IMR-90 (cell line): ENCODE measurements around the gene PDLIM1. TPM values are rescaled to one million over a fixed set of nuclear protein-coding genes. Genes with fewer than 3 reads are reported as not detected.

Experiments used
- ATAC-seq: fragments of 200-7000 bp; cut with Tn5 transposase; 2 replicates; pipeline ENCODE4 v1.9.1; 2020; ENCODE audit warnings: low read depth, mild to moderate bottlenecking, moderate library complexity
- BruUV-seq: library from RNA; stranded (reverse); fragments of 400-500 nt; replicated peaks from 2 replicates; lab custom pipeline; 2021; lab: Mats Ljungman, UMichigan
- CTCF ChIA-PET: fragments of 300-600 bp; formaldehyde crosslinking; extraction: SDS; loops from one replicate; lab custom pipeline; 2021; ENCODE audit warnings: antibody characterized with exemption; lab: Yijun Ruan, JAX
- POLR2A ChIA-PET: fragments of 300-600 bp; sonication (Branson Sonifier 250); formaldehyde crosslinking; loops from one replicate; lab custom pipeline; 2022; ENCODE audit warnings: antibody characterized with exemption; ENCODE audit not compliant: unreplicated experiment; lab: Charles Lee
- DNase-seq: peaks from one replicate; pipeline ENCODE4 v3.0.0; 2013
- H2AFZ ChIP-seq: replicated peaks from 2 replicates; pipeline ENCODE3; 2013; ENCODE audit warnings: low read length, mild to moderate bottlenecking; ENCODE audit not compliant: poor library complexity
- H2AK5ac ChIP-seq: 2 replicates; pipeline ENCODE4 v1.6.1; 2013; ENCODE audit warnings: low read depth, low read length, inconsistent platforms
- H2AK9ac ChIP-seq: replicated peaks from 2 replicates; pipeline ENCODE3; 2013; ENCODE audit warnings: mild to moderate bottlenecking, low read depth, low read length, moderate library complexity; ENCODE audit not compliant: poor library complexity
- H2BK120ac ChIP-seq: 2 replicates; pipeline ENCODE4 v1.6.1; 2013; ENCODE audit warnings: low read depth, low read length, inconsistent platforms
- H2BK15ac ChIP-seq: 3 replicates; pipeline ENCODE4 v1.6.1; 2013; ENCODE audit warnings: low read depth, low read length, inconsistent platforms
- H2BK20ac ChIP-seq: 2 replicates; pipeline ENCODE4 v1.6.1; 2013; ENCODE audit warnings: low read depth, mild to moderate bottlenecking, inconsistent platforms, low read length, moderate library complexity
- H2BK5ac ChIP-seq: 2 replicates; pipeline ENCODE4 v1.6.1; 2013; ENCODE audit warnings: mild to moderate bottlenecking, low read depth, low read length, inconsistent platforms; ENCODE audit not compliant: poor library complexity, severe bottlenecking
- H3K14ac ChIP-seq: replicated peaks from 2 replicates; pipeline ENCODE4 v1.6.1; 2013; ENCODE audit warnings: low read depth, low read length, inconsistent platforms
- H3K18ac ChIP-seq: 2 replicates; pipeline ENCODE4 v1.6.1; 2013; ENCODE audit warnings: low read depth, low read length, control low read depth
- H3K23ac ChIP-seq: 2 replicates; pipeline ENCODE4 v1.6.1; 2013; ENCODE audit warnings: low read depth, low read length, inconsistent platforms
- H3K27ac ChIP-seq: 2 replicates; pipeline ENCODE4 v1.5.1; 2013; ENCODE audit warnings: mild to moderate bottlenecking, control low read depth, low read length; ENCODE audit not compliant: insufficient read depth
- H3K27me3 ChIP-seq: 2 replicates; pipeline ENCODE4 v1.6.1; 2013; ENCODE audit warnings: low read length; ENCODE audit not compliant: control insufficient read depth, insufficient read depth
- H3K36me3 ChIP-seq: 2 replicates; pipeline ENCODE4 v1.6.1; 2013; ENCODE audit warnings: low read length, mixed read lengths; ENCODE audit not compliant: control insufficient read depth, insufficient read depth
- H3K4ac ChIP-seq: 2 replicates; pipeline ENCODE4 v1.6.1; 2013; ENCODE audit warnings: low read depth, low read length, inconsistent platforms
- H3K4me1 ChIP-seq: 2 replicates; pipeline ENCODE4 v1.6.1; 2013; ENCODE audit warnings: low read length, mixed read lengths; ENCODE audit not compliant: control insufficient read depth, insufficient read depth
- H3K4me2 ChIP-seq: 2 replicates; pipeline ENCODE4 v1.6.1; 2013; ENCODE audit warnings: low read depth, mild to moderate bottlenecking, control low read depth, low read length, moderate library complexity
- H3K4me3 ChIP-seq: 2 replicates; pipeline ENCODE4 v1.5.1; 2013; ENCODE audit warnings: low read depth, mild to moderate bottlenecking, control low read depth, low read length, moderate library complexity; ENCODE audit not compliant: insufficient read depth
- H3K56ac ChIP-seq: 2 replicates; pipeline ENCODE4 v1.6.1; 2013; ENCODE audit warnings: low read length, inconsistent platforms; ENCODE audit not compliant: insufficient read depth; ENCODE audit errors: extremely low read depth
- H3K79me1 ChIP-seq, 2 experiments: 2 replicates each; pipeline ENCODE4 v1.6.1; 2013; ENCODE audit warnings: low read length in 2 of 2, inconsistent platforms in 1 of 2, low read depth in 1 of 2
- H3K9ac ChIP-seq: 2 replicates; pipeline ENCODE4 v1.6.1; 2013; ENCODE audit warnings: low read depth, low read length, control low read depth
- H3K9me1 ChIP-seq: 2 replicates; pipeline ENCODE4 v1.6.1; 2013; ENCODE audit warnings: low read length, inconsistent platforms; ENCODE audit not compliant: insufficient read depth
- H3K9me3 ChIP-seq: 2 replicates; pipeline ENCODE4 v1.6.1; 2013; ENCODE audit warnings: low read length; ENCODE audit not compliant: control insufficient read depth, insufficient read depth
- H4K20me1 ChIP-seq: 2 replicates; pipeline ENCODE4 v1.6.1; 2013; ENCODE audit warnings: low read length, inconsistent platforms; ENCODE audit not compliant: insufficient read depth
- H4K5ac ChIP-seq: 2 replicates; pipeline ENCODE4 v1.6.1; 2013; ENCODE audit warnings: mild to moderate bottlenecking, low read depth, low read length, control low read depth
- H4K8ac ChIP-seq, 2 experiments: 2 replicates each; pipeline ENCODE4 v1.6.1; 2013; ENCODE audit warnings: low read depth in 2 of 2, low read length in 2 of 2, control low read depth in 1 of 2, inconsistent platforms in 1 of 2
- H4K91ac ChIP-seq: 2 replicates; pipeline ENCODE4 v1.6.1; 2013; ENCODE audit warnings: low read depth, low read length, inconsistent platforms; ENCODE audit not compliant: insufficient read depth
- BHLHE40 ChIP-seq: fragments of 150-350 bp; IDR thresholded peaks from 2 replicates; pipeline ENCODE4 v1.6.1; 2016; ENCODE audit warnings: mild to moderate bottlenecking, low read depth, low read length
- CEBPB ChIP-seq: IDR thresholded peaks from 2 replicates; pipeline ENCODE4 v1.6.1; 2012; ENCODE audit warnings: low read depth, low read length, improper control_type of control experiment
- CHD1 ChIP-seq: IDR thresholded peaks from 2 replicates; pipeline ENCODE4 v1.6.1; 2012; ENCODE audit warnings: low read depth, low read length, improper control_type of control experiment
- FOS ChIP-seq: fragments of 150-350 bp; IDR thresholded peaks from 2 replicates; pipeline ENCODE4 v1.6.1; 2016; ENCODE audit warnings: low read depth, low read length
- MAFK ChIP-seq: IDR thresholded peaks from 2 replicates; pipeline ENCODE4 v1.6.1; 2012; ENCODE audit warnings: low read depth, low read length, improper control_type of control experiment
- MAZ ChIP-seq: IDR thresholded peaks from 2 replicates; pipeline ENCODE4 v1.6.1; 2012; ENCODE audit warnings: low read depth, mild to moderate bottlenecking, low read length, improper control_type of control experiment, moderate library complexity, borderline replicate concordance
- MXI1 ChIP-seq: IDR thresholded peaks from 2 replicates; pipeline ENCODE4 v1.6.1; 2012; ENCODE audit warnings: low read depth, mild to moderate bottlenecking, low read length, moderate library complexity, borderline replicate concordance
- NFE2L2 ChIP-seq: fragments of 150-350 bp; IDR thresholded peaks from 2 replicates; pipeline ENCODE4 v1.6.1; 2016; ENCODE audit warnings: low read depth, mild to moderate bottlenecking, low read length
- POLR2A ChIP-seq: IDR thresholded peaks from 2 replicates; pipeline ENCODE4 v1.6.1; 2012; ENCODE audit warnings: mild to moderate bottlenecking, low read depth, low read length
- RAD21 ChIP-seq: IDR thresholded peaks from 2 replicates; pipeline ENCODE4 v1.6.1; 2012; ENCODE audit warnings: low read length, improper control_type of control experiment
- RCOR1 ChIP-seq: IDR thresholded peaks from 2 replicates; pipeline ENCODE4 v1.6.1; 2012; ENCODE audit warnings: mild to moderate bottlenecking, low read length, improper control_type of control experiment; ENCODE audit not compliant: insufficient replicate concordance
- RFX5 ChIP-seq: IDR thresholded peaks from 2 replicates; pipeline ENCODE4 v1.8.0; 2012; ENCODE audit warnings: low read depth, mild to moderate bottlenecking, low read length, moderate library complexity
- SMC3 ChIP-seq: fragments of 150-350 bp; IDR thresholded peaks from 2 replicates; pipeline ENCODE4 v1.6.1; 2016; ENCODE audit warnings: low read depth, mild to moderate bottlenecking, antibody characterized with exemption, low read length, moderate library complexity
- WGBS, 2 experiments: methylation state at CpG; one replicate each; pipeline versions ENCODE4 v1.1.5 to v1.1.7; 2013; ENCODE audit warnings: missing lambda C conversion rate in 2 of 2; ENCODE audit not compliant: insufficient read length in 1 of 2; ENCODE audit errors: extremely low coverage in 2 of 2; 5-methylcytosine and 5-hydroxymethylcytosine counted together
- dilution Hi-C: fragments of 300-500 bp; cut with HindIII; formaldehyde crosslinking; loops from one replicate; pipeline ENCODE4 v1.14.3; 2018; ENCODE audit warnings: low sequenced_read_pairs; ENCODE audit not compliant: unreplicated experiment
- in situ Hi-C: fragments of 300-500 bp; cut with MboI; formaldehyde crosslinking; loops from 3 replicates; pipeline ENCODE4 v1.14.3; 2019; ENCODE audit warnings: low sequenced_read_pairs, inconsistent platforms, mixed read lengths
- intact Hi-C: fragments of 100-400 bp; cut with micrococcal nuclease; formaldehyde crosslinking; loops from 2 replicates; pipeline ENCODE4 v1.10.0; 2022
- polyA plus RNA-seq, 3 experiments: library from polyadenylated mRNA; depleted of rRNA; stranded (reverse); fragments of >200 nt; gene quantifications; 2 replicates each; pipeline ENCODE4 v1.2.3, GENCODE V29; 2012; ENCODE audit warnings: low replicate concordance in 1 of 3
- total RNA-seq: library from RNA; depleted of rRNA; stranded (reverse); fragments of >200 nt; gene quantifications from 2 replicates; pipeline ENCODE4 v1.2.3, GENCODE V29; 2012
- TF ChIP-seq, protein P1 (sequence below): fragments of 150-350 bp; IDR thresholded peaks from 2 replicates; pipeline ENCODE4 v1.6.1; 2016; ENCODE audit warnings: low read depth, mild to moderate bottlenecking, low read length, moderate library complexity, borderline replicate concordance
- TF ChIP-seq, protein P2 (sequence below): conservative IDR thresholded peaks from 2 replicates; pipeline ENCODE4 v1.5.1; 2012; ENCODE audit warnings: mild to moderate bottlenecking, low read depth, low read length, improper control_type of control experiment
- TF ChIP-seq, protein P3 (sequence below): fragments of 150-350 bp; IDR thresholded peaks from 2 replicates; pipeline ENCODE4 v1.6.1; 2017; ENCODE audit warnings: mild to moderate bottlenecking, antibody characterized with exemption, low read length, low read depth

PDLIM1 gene
- total and polyA plus RNA-seq, 2 of the 4 experiments (the other 2 are of a cell fraction): 30.1 to 187 TPM

DNA sequence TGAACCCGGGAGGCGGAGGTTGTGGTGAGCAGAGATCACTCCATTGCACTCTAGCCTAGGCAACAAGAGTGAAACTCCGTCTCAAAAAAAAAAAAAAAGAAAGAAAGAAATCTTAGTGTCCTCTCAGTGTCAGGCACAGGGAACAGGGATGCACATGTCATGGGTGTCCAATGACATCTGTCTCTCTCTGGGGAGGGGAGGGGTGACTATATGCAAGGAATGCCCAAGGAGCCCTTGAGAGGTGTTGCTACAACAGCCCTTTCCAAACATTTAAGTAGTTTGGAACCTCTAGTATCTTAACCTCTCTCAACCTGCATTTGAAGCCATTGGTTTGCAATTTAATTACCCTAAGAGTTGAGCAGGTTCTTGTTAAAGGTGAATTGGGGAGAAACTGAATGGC is 28.9 kb downstream of the PDLIM1 start:
- H3K9ac ChIP-seq: no peak overlapping the region
- no peak for ATAC-seq

More for the DNA sequence above, 28.9 kb downstream of the PDLIM1 start:
- H3K14ac ChIP-seq: peak overlapping the region; percentile 20; the same call in 1 of the 2 replicates
- no peak overlapping the region; the same call in 2 of the 3 replicates for H2BK15ac ChIP-seq
- peak overlapping the region in 1 of 2 experiments; percentile 11; a peak in 1 of 4 replicates for H4K8ac ChIP-seq
- ChIA-PET CTCF (no interaction called here), POLR2A (no interaction called here)
- no TSS peak for BruUV-seq
- H3K4ac ChIP-seq: peak overlapping the region; percentile 18; the same call in 1 of the 2 replicates
- H2BK120ac ChIP-seq: peak overlapping the region; percentile 12
- peak overlapping the region; percentile 75 for H3K23ac ChIP-seq
- no peak overlapping the region for H3K56ac ChIP-seq
- no peak overlapping the region for H2AFZ ChIP-seq
- H4K91ac ChIP-seq: no peak overlapping the region
- no peak for TF ChIP-seq MAFK
- TF ChIP-seq, protein P1, sequence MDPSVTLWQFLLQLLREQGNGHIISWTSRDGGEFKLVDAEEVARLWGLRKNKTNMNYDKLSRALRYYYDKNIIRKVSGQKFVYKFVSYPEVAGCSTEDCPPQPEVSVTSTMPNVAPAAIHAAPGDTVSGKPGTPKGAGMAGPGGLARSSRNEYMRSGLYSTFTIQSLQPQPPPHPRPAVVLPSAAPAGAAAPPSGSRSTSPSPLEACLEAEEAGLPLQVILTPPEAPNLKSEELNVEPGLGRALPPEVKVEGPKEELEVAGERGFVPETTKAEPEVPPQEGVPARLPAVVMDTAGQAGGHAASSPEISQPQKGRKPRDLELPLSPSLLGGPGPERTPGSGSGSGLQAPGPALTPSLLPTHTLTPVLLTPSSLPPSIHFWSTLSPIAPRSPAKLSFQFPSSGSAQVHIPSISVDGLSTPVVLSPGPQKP: no peak
- TF ChIP-seq CHD1: no peak
- TF ChIP-seq CEBPB: no peak
- no peak for TF ChIP-seq POLR2A
- TF ChIP-seq NFE2L2: no peak
- TF ChIP-seq RFX5: no peak
- TF ChIP-seq BHLHE40: no peak
- TF ChIP-seq SMC3: no peak
- no peak for TF ChIP-seq MAZ
- TF ChIP-seq, protein P2, sequence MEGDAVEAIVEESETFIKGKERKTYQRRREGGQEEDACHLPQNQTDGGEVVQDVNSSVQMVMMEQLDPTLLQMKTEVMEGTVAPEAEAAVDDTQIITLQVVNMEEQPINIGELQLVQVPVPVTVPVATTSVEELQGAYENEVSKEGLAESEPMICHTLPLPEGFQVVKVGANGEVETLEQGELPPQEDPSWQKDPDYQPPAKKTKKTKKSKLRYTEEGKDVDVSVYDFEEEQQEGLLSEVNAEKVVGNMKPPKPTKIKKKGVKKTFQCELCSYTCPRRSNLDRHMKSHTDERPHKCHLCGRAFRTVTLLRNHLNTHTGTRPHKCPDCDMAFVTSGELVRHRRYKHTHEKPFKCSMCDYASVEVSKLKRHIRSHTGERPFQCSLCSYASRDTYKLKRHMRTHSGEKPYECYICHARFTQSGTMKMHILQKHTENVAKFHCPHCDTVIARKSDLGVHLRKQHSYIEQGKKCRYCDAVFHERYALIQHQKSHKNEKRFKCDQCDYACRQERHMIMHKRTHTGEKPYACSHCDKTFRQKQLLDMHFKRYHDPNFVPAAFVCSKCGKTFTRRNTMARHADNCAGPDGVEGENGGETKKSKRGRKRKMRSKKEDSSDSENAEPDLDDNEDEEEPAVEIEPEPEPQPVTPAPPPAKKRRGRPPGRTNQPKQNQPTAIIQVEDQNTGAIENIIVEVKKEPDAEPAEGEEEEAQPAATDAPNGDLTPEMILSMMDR: no peak
- no peak for TF ChIP-seq FOS
- TF ChIP-seq, protein P3, sequence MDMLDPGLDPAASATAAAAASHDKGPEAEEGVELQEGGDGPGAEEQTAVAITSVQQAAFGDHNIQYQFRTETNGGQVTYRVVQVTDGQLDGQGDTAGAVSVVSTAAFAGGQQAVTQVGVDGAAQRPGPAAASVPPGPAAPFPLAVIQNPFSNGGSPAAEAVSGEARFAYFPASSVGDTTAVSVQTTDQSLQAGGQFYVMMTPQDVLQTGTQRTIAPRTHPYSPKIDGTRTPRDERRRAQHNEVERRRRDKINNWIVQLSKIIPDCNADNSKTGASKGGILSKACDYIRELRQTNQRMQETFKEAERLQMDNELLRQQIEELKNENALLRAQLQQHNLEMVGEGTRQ: no peak
- no peak for TF ChIP-seq RCOR1
- no peak for TF ChIP-seq RAD21
- no peak for TF ChIP-seq MXI1
- peaks cover 22% of the 10 kb centered on the region for H3K4me1 ChIP-seq
- peak overlapping the region; percentile 81; the same call in 1 of the 2 replicates for H2AK5ac ChIP-seq
- H3K4me2 ChIP-seq: no peak overlapping the region
- H4K20me1 ChIP-seq: peaks cover 3% of the 10 kb centered on the region; the same call in 1 of the 2 replicates
- no peak for DNase-seq
- dilution Hi-C loops (no loop called here), intact Hi-C loops (no loop called here), in situ Hi-C loops (no loop called here)
- no peak overlapping the region; the same call in 1 of the 2 replicates for H4K5ac ChIP-seq
- no peak overlapping the region for H3K4me3 ChIP-seq
- H2BK5ac ChIP-seq: peak overlapping the region; percentile 27
- H3K27me3 ChIP-seq: no peaks in the 10 kb centered on the region
- H3K27ac ChIP-seq: no peak overlapping the region
- no peak overlapping the region for H2AK9ac ChIP-seq
- H2BK20ac ChIP-seq: 0 out of 2 replicates have a peak overlapping the region, but pooled peaks have one; percentile 37
- H3K79me1 ChIP-seq: peaks cover 28 to 77% of the 10 kb centered on the region in 2 experiments
- peaks cover 57% of the 10 kb centered on the region for H3K36me3 ChIP-seq
- no CpG with 5 or more reads among the region's 3 CpGs for WGBS, 2 experiments
- no peak overlapping the region for H3K18ac ChIP-seq
- H3K9me1 ChIP-seq: peaks cover 22% of the 10 kb centered on the region
- H3K9me3 ChIP-seq: no peaks in the 10 kb centered on the region
